GM10266 (cell line): ENCODE measurements around the gene ATRIP.

Experiments used
- DNase-seq: peaks from one replicate; pipeline ENCODE4 v3.0.0; 2012; ENCODE audit errors: extremely low spot score
- TF ChIP-seq, protein P1 (sequence below): IDR thresholded peaks from 2 replicates; pipeline ENCODE4 v1.5.1; 2012; ENCODE audit warnings: mild to moderate bottlenecking, low read depth; ENCODE audit not compliant: control insufficient read depth, insufficient read depth; ENCODE audit errors: missing control alignments

ATRIP gene

DNA sequence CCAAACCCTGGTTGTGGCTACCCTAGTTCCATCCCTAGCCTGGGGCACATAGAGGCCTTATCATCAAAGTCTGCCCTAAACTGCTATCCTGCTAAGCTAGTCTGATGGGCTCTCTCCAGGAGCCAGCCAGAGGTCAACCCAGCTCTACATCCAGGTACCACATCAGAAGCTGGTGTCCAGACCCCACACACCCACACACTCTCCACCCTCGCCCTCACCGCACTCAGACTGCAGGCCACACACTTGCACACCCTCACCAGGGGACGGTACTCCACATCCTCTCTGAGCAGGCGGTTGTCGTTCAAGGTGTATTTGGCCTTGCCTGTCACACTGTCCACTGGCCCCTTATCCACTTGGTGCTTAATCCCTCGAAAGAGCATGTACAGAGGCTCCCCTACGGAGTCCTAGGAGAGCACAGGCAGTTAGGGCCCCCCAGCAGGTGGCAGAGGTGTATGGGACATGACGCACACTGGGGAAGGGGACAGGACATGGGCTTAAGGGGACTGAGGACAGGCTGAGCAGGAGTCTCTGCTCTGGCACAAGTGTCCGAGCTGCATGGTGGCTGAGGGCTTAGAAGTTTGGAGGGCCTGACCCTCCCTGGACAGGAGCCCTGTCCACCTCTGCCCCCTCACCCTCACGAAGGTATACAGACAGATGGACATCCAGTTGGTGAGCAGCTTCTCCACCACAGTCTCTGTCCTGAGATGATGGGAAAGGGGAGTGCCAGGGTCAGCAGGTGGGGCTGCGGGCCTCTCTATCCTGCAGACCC is 34.7 kb upstream of the ATRIP start:
- DNase-seq = no peak
- TF ChIP-seq, protein P1, sequence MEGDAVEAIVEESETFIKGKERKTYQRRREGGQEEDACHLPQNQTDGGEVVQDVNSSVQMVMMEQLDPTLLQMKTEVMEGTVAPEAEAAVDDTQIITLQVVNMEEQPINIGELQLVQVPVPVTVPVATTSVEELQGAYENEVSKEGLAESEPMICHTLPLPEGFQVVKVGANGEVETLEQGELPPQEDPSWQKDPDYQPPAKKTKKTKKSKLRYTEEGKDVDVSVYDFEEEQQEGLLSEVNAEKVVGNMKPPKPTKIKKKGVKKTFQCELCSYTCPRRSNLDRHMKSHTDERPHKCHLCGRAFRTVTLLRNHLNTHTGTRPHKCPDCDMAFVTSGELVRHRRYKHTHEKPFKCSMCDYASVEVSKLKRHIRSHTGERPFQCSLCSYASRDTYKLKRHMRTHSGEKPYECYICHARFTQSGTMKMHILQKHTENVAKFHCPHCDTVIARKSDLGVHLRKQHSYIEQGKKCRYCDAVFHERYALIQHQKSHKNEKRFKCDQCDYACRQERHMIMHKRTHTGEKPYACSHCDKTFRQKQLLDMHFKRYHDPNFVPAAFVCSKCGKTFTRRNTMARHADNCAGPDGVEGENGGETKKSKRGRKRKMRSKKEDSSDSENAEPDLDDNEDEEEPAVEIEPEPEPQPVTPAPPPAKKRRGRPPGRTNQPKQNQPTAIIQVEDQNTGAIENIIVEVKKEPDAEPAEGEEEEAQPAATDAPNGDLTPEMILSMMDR = no peak

DNA sequence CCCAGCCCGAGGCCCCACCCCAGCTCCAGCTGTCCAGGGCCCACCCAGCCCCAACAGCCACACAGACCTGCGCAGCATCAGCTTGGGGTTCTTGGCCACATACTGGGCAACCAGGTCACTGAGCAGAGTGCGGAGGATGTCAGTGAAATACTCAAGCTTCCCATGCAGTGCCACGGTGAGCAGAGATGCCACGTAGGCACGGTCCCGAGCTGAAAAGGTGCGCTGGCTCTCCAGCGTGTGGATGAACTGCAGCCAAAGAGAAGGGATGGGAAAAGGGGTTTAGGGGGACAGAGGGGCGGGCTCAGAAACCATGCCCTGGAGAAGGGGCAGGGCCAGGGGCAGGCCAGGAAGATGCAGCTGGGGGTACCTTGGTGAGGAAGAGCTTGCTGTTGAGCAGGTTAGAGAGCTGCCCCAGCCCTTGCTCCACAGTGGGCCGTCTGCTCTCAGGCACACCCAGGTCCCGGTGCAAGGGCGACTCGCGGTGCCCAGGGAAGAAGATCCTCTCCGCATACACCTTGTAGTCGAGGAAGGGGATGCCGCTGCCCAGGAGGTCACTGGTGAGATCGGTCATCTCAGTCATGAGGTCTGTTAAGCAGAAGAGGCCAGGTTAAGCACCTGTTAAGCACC is 34.0 kb upstream of the ATRIP start:
- TF ChIP-seq, protein P1 = no peak
- DNase-seq = no peak

DNA sequence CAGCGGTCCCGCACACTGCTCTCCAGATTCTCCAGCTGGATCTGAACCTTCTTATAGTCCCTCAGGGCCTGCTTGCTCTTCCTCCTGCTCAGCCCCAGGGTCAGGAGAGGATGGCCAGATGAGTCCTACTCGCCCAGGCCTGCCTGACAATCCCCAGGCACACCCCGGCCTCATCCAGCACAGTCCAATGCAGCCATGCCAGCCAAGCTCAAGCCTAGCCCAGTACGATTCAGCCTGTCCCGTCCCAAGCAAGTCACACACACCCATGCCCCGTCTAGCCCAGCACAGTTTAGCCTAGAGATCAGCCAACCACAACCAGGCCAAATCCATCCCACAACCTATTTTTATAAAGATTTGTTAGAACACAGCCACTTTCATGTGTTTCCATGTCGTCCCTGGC is 33.5 kb upstream of the ATRIP start:
- no peak for DNase-seq
- TF ChIP-seq, protein P1 = no peak

DNA sequence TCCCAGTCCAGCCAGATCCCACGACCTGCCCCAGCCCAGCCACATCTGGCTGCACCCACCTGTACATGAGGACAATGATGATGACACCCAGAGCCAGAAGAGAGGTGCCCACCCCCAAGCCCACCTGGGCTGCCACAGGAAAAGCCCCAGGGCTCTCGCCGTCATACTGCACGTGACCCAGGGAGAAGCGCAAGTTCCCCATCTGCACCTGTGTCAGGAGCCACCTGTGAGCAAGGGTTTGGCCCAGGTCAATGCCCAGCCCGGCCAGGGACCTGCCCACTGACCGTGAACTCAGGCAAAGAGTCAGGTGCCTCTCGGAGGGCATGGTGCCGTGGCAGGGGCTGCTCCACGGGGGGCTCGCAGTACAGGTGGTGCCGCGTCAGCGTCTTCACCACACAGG is 32.9 kb upstream of the ATRIP start:
- TF ChIP-seq, protein P1 = no peak
- no peak for DNase-seq

DNA sequence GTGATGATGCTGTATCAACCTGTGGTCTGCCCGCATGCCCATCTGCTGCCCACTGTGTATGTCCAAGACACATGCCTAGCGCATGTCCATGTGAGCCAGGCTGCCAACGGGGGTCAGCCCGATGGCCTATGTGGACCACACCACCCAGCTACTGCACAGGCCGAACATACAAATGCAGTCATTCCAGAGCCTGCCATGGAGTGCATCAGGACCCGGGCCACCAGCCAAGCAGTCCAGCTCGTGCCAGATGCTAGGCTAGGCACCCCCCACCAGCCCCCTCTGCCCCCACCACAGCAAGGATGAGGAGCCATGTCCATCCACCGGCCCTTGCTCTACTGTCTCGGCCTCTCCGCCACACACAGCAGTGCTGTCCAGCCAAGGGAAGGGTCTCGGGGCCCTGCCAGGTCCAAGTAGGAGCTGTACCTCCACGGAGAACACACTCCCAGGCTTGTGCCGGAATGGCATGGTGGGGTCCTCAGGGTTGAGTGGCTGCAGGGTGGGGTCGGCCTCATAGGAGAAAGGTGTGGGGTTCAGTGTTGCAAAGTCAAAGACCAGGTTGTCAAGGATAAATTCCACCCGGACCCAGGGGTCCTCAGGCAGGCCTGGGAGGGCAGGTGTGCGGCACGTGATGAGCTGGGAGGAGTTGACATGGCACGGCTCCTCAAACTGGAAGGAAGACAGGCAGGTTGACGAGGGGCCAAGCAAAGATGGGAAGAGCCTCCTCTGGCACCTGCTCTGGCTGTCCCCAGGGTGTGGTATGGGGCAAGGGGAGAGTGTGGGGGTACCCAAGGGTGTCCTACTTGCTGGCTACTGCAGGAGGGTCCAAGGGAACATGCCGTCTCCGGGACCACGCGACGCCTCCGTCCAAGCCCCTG is 31.9 kb upstream of the ATRIP start:
- TF ChIP-seq, protein P1 = no peak
- no peak for DNase-seq

DNA sequence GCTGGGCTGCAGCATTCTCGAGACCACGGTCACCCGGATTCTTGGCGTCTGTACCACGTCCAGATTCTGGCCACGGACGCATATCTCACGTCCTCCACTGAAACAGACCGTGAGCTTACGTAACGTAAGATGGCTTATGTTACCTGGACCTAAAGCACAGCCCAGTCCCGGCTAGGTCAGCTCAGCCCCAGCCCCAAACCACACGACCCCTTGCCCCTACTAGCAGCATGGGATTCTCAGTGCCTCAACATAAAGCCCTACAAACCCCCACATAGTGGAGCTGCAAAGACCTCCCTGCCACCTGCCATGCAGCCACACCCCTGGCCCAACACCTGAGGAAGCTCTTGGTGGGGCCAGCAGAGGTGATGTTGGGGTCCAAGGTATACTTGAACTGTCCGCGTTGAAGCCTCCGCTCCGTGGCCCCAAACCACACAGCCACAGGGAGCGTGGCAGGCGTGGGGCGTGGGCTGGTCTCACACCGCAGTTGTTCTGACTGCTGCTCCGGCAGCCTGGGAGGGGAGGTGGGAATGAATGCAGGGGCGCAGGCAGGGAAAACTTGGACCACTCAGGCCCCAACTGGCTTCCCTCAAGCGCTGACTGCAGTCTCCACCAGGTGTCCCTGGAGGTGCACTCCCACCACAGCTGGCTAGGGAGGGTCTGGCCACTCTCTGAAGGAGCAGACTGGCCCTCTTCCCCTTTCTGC is 31.1 kb upstream of the ATRIP start:
- DNase-seq = no peak
- TF ChIP-seq, protein P1 = no peak
